ENCODE measurements around the gene ADORA2B. TPM values are rescaled to one million over a fixed set of nuclear protein-coding genes. Genes with fewer than 3 reads are reported as not detected.

ADORA2B gene
- total and polyA plus RNA-seq, 2 of the 8 experiments (the other 6 are each of a cell fraction or from before 2014, with no cell fraction given), result 2.6 to 8.2 TPM

DNA sequence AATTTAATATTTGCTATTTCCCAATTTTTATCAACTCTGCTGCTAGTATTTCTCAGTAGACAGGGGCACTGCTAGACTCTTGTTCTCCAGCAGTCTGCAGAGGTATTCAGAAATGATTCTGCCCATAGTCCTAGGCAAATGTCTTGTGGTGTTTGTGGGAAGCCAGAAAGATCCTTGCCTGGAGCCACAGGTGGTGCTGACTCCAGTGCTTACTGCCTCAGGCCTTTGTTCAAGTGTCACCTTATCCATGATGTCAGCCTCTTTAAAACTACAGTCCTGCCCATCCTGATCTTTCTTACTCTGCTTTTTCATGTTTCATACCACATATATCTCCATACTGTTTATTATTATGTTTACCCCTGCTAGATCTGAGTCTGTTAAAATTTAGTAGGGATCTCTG is 28.1 kb downstream of the ADORA2B start (continued):
- no peak for TF ChIP-seq JUN (IDR thresholded peaks at IDR 0.05; ENCODE audit: low read depth, low read length)
